Neural progenitor cell (in vitro differentiated cells): ENCODE data around the gene ZNF25. TPM values are rescaled to one million over a fixed set of nuclear protein-coding genes. Genes with fewer than 3 reads are reported as not detected.
"Not testable (repeated sequence)": the region's sequence is repeated elsewhere in the genome, so short reads cannot be mapped to it uniquely, and the experiment has no call there.

ENCODE experiments used
- DNase-seq: peaks from one replicate; pipeline ENCODE4 v3.0.0-alpha.2; 2016; ENCODE audit warnings: low spot score
- H2AFZ ChIP-seq: fragments of 200-600 bp; sonication (generic); replicated peaks from 2 replicates; pipeline ENCODE4 v1.6.1; 2016; ENCODE audit warnings: antibody characterized with exemption
- H3F3A ChIP-seq: fragments of 200-600 bp; sonication (generic); 2 replicates; pipeline ENCODE4 v1.6.1; 2016; ENCODE audit warnings: antibody characterized with exemption, low read depth
- H3K27ac ChIP-seq: fragments of 200-600 bp; sonication (generic); 2 replicates; pipeline ENCODE4 v1.5.1; 2016; ENCODE audit warnings: mild to moderate bottlenecking
- H3K27me3 ChIP-seq: fragments of 200-600 bp; sonication (generic); 2 replicates; pipeline ENCODE4 v1.6.1; 2016; ENCODE audit warnings: mild to moderate bottlenecking, moderate library complexity
- H3K36me3 ChIP-seq: fragments of 200-600 bp; sonication (generic); 2 replicates; pipeline ENCODE4 v1.5.1; 2016
- H3K4me1 ChIP-seq: fragments of 200-600 bp; sonication (generic); 2 replicates; pipeline ENCODE4 v1.6.1; 2016; ENCODE audit warnings: mixed run types
- H3K4me2 ChIP-seq: fragments of 200-600 bp; sonication (generic); 2 replicates; pipeline ENCODE4 v1.6.1; 2016
- H3K4me3 ChIP-seq: fragments of 200-600 bp; sonication (generic); 2 replicates; pipeline ENCODE4 v1.5.1; 2016
- H3K79me2 ChIP-seq: fragments of 200-600 bp; sonication (generic); 2 replicates; pipeline ENCODE4 v1.6.1; 2016; ENCODE audit warnings: low read depth
- H3K9ac ChIP-seq: fragments of 200-600 bp; sonication (generic); 2 replicates; pipeline ENCODE4 v1.6.1; 2016
- H3K9me3 ChIP-seq: fragments of 200-600 bp; sonication (generic); 2 replicates; pipeline ENCODE4 v1.5.1; 2016; ENCODE audit warnings: low read depth
- H4K20me1 ChIP-seq: fragments of 200-600 bp; sonication (generic); 2 replicates; pipeline ENCODE4 v1.6.1; 2016; ENCODE audit warnings: low read depth
- H3K27ac Mint-ChIP-seq: 3 replicates; pipeline ENCODE4 v1.8.0; 2021; ENCODE audit warnings: mixed read lengths
- H3K27me3 Mint-ChIP-seq: 2 replicates; pipeline ENCODE4 v1.8.0; 2022; ENCODE audit warnings: low read depth, mild to moderate bottlenecking, inconsistent platforms, moderate library complexity, mixed read lengths; ENCODE audit not compliant: insufficient read depth
- H3K36me3 Mint-ChIP-seq: 3 replicates; pipeline ENCODE4 v1.8.0; 2021; ENCODE audit warnings: mixed read lengths
- H3K4me1 Mint-ChIP-seq: 3 replicates; pipeline ENCODE4 v1.8.0; 2021; ENCODE audit warnings: mixed read lengths
- H3K4me3 Mint-ChIP-seq: 3 replicates; pipeline ENCODE4 v1.8.0; 2021; ENCODE audit warnings: mild to moderate bottlenecking, moderate library complexity, mixed read lengths
- H3K9me3 Mint-ChIP-seq: 3 replicates; pipeline ENCODE4 v1.8.0; 2020; ENCODE audit warnings: mixed read lengths
- CTCF ChIP-seq: fragments of 200-600 bp; sonication (generic); IDR thresholded peaks from 2 replicates; pipeline ENCODE4 v1.5.1; 2017; ENCODE audit warnings: antibody characterized with exemption, mild to moderate bottlenecking
- EZH2 ChIP-seq: fragments of 200-600 bp; sonication (generic); IDR thresholded peaks from 2 replicates; pipeline ENCODE4 v1.6.1; 2017; ENCODE audit warnings: antibody characterized with exemption, mild to moderate bottlenecking, moderate library complexity
- EZH2phosphoT487 ChIP-seq: fragments of 200-600 bp; sonication (generic); IDR thresholded peaks from 2 replicates; pipeline ENCODE4 v1.6.1; 2017; ENCODE audit warnings: antibody characterized with exemption
- total RNA-seq: library from RNA; depleted of rRNA; stranded (reverse); fragments of >200 nt; gene quantifications from 2 replicates; pipeline ENCODE4 v1.2.3, GENCODE V29; 2015; ENCODE audit warnings: low replicate concordance

The ZNF25 gene
- total RNA-seq, 1 donor from 2014 or later = 4.8 TPM

DNA sequence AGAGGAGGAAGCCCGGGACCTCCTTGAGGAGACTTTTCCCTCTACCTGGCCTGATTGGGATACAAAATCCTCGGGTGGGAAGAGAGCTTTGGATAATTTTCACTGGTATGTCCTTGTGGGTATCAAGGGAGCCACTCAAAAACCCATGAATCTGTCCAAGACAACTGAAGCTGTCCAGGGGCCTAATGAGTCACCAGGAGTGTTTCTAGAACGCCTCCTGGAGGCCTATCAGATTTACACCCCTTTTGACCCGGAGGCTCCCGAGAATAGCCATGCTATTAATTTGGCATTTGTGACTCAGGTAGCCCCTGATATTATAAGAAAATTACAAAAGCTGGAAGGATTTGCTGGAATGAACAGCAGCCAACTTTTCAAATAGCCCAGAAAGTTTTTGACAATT lies 38.6 kb downstream of the ZNF25 start:
- H3K4me1 ChIP-seq = no peaks in the 10 kb centered on the region
- no peaks in the 10 kb centered on the region for H4K20me1 ChIP-seq
- peaks cover 3% of the 10 kb centered on the region for H3K9me3 ChIP-seq
- H3F3A ChIP-seq = no peaks in the 10 kb centered on the region
- no peak overlapping the region for H3K4me2 ChIP-seq
- Mint-ChIP-seq H3K27me3 (peaks cover 6% of the 10 kb centered on the region), H3K36me3 (no peaks in the 10 kb centered on the region), H3K9me3 (peaks cover 10% of the 10 kb centered on the region), H3K4me1 (peaks cover 7% of the 10 kb centered on the region), H3K4me3 (no peak overlapping the region), H3K27ac (no peak overlapping the region)
- no peak for DNase-seq
- no peak overlapping the region for H3K9ac ChIP-seq
- TF ChIP-seq EZH2 (no peak), EZH2phosphoT487 (no peak), CTCF (no peak)
- no peaks in the 10 kb centered on the region for H3K27me3 ChIP-seq
- no peaks in the 10 kb centered on the region for H3K36me3 ChIP-seq
- H3K79me2 ChIP-seq = no peaks in the 10 kb centered on the region
- H2AFZ ChIP-seq = no peak overlapping the region
- H3K27ac ChIP-seq = no peak overlapping the region
- no peak overlapping the region for H3K4me3 ChIP-seq

- H3K4me1 Mint-ChIP-seq = no peaks in the 10 kb centered on the region
- H3K27ac Mint-ChIP-seq = no peak overlapping the region
- H2AFZ ChIP-seq = no peak overlapping the region
- no peak overlapping the region for H3K4me3 ChIP-seq
- no peaks in the 10 kb centered on the region for H3K36me3 Mint-ChIP-seq
- TF ChIP-seq EZH2phosphoT487 = no peak
- TF ChIP-seq CTCF = no peak
- no peak for TF ChIP-seq EZH2
- no peaks in the 10 kb centered on the region for H3K79me2 ChIP-seq
- no peak overlapping the region for H3K4me3 Mint-ChIP-seq
- H3K4me2 ChIP-seq = no peak overlapping the region
- DNase-seq = no peak
- H3F3A ChIP-seq = no peaks in the 10 kb centered on the region
- no peaks in the 10 kb centered on the region for H3K27me3 ChIP-seq
- H4K20me1 ChIP-seq = no peaks in the 10 kb centered on the region
- no peaks in the 10 kb centered on the region for H3K36me3 ChIP-seq
- H3K4me1 ChIP-seq = no peaks in the 10 kb centered on the region
- peaks cover 3% of the 10 kb centered on the region for H3K9me3 ChIP-seq
- peaks cover 8% of the 10 kb centered on the region for H3K9me3 Mint-ChIP-seq
- H3K27ac ChIP-seq = no peak overlapping the region
- no peak overlapping the region for H3K9ac ChIP-seq
- H3K27me3 Mint-ChIP-seq = peaks cover 4% of the 10 kb centered on the region
Measured at GRCh38 chr10:37934791-37935190, 41.7 kb downstream of the ZNF25 start.

GRCh38 chr10:37930423-37930822 lies 46.0 kb downstream of the ZNF25 start:
- no peaks in the 10 kb centered on the region for H3K9me3 ChIP-seq
- H3K27me3 ChIP-seq = no peaks in the 10 kb centered on the region
- no peak overlapping the region for H3K9ac ChIP-seq
- Mint-ChIP-seq H3K9me3 (peaks cover 5% of the 10 kb centered on the region), H3K36me3 (no peaks in the 10 kb centered on the region), H3K27me3 (peaks cover 2% of the 10 kb centered on the region), H3K4me1 (no peaks in the 10 kb centered on the region), H3K27ac (no peak overlapping the region), H3K4me3 (no peak overlapping the region)
- H3K36me3 ChIP-seq = no peaks in the 10 kb centered on the region
- no peak overlapping the region for H3K4me2 ChIP-seq
- TF ChIP-seq EZH2phosphoT487 = no peak
- TF ChIP-seq EZH2 = no peak
- TF ChIP-seq CTCF = no peak
- no peaks in the 10 kb centered on the region for H4K20me1 ChIP-seq
- H3K27ac ChIP-seq = no peak overlapping the region
- H2AFZ ChIP-seq = no peak overlapping the region
- no peak overlapping the region for H3K4me3 ChIP-seq
- H3F3A ChIP-seq = no peaks in the 10 kb centered on the region
- no peaks in the 10 kb centered on the region for H3K79me2 ChIP-seq
- DNase-seq = no peak
- no peaks in the 10 kb centered on the region for H3K4me1 ChIP-seq

DNA sequence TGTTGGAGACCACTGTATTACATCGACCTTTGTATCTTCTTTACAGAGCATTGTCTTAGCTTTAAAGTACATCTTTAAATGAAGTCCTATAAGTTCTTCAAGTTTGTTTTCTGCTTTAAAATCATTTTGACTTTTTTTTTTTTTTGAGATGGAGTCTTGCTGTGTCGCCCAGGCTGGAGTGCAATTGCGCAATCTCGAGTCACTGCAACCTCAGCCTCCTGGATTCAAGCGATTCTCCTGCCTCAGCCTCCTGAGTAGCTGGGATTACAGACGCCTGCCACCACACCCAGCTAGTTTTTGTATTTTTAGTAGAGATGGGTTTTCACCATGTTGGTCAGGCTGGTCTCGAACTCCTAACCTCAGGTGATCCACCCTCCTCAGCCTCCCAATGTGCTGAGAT lies 68.3 kb downstream of the ZNF25 start:
- not testable (repeated sequence) for H3K9ac ChIP-seq, H2AFZ ChIP-seq, H3K4me3 Mint-ChIP-seq, H3F3A ChIP-seq, H3K79me2 ChIP-seq, H3K27me3 ChIP-seq, H3K4me2 ChIP-seq, H3K27ac Mint-ChIP-seq, H3K4me1 ChIP-seq, H3K4me3 ChIP-seq, H3K36me3 Mint-ChIP-seq, H4K20me1 ChIP-seq, H3K27me3 Mint-ChIP-seq, H3K4me1 Mint-ChIP-seq, DNase-seq, H3K36me3 ChIP-seq, H3K27ac ChIP-seq
- peaks cover 13% of the 10 kb centered on the region for H3K9me3 Mint-ChIP-seq
- H3K9me3 ChIP-seq = peaks cover 23% of the 10 kb centered on the region
